Caco-2 (cell line): ENCODE results near the gene NUDT16L1. TPM values are rescaled to one million over a fixed set of nuclear protein-coding genes. Genes with fewer than 3 reads are reported as not detected.
A peak's percentile ranks its signal among the peaks of the same experiment; 100 is the strongest.

Source experiments
- BruUV-seq: library from RNA; stranded (reverse); fragments of 400-500 nt; replicated peaks from 2 replicates; lab custom pipeline; 2021; lab: Mats Ljungman, UMichigan
- CTCF ChIA-PET: fragments of 300-600 bp; sonication (Branson Sonifier 250); formaldehyde crosslinking; loops from one replicate; lab custom pipeline; 2022; ENCODE audit warnings: antibody characterized with exemption; lab: Charles Lee
- POLR2A ChIA-PET: fragments of 300-600 bp; sonication (Branson Sonifier 250); formaldehyde crosslinking; loops from one replicate; lab custom pipeline; 2022; ENCODE audit warnings: antibody characterized with exemption; lab: Charles Lee
- DNase-seq, 2 experiments: peaks; one replicate each; pipeline versions ENCODE4 v3.0.0 to v3.0.0-alpha.2; 2020 to 2022
- H3K27me3 ChIP-seq: replicated peaks from 2 replicates; pipeline ENCODE4 v1.6.0; 2011; ENCODE audit warnings: low read length; ENCODE audit not compliant: control insufficient read depth, insufficient read depth
- H3K36me3 ChIP-seq: 2 replicates; pipeline ENCODE4 v1.5.1; 2011; ENCODE audit warnings: low read length; ENCODE audit not compliant: control insufficient read depth, insufficient read depth
- H3K4me1 ChIP-seq: fragments of 250-450 bp; sonication (Bioruptor Pico); 2 replicates; pipeline ENCODE4 v1.5.1; 2020; ENCODE audit warnings: mild to moderate bottlenecking
- H3K4me3 ChIP-seq: 2 replicates; pipeline ENCODE4 v1.5.1; 2011; ENCODE audit warnings: low read depth, mild to moderate bottlenecking, control low read depth, low read length
- H3K9me3 ChIP-seq: fragments of 250-450 bp; sonication (Bioruptor Pico); 2 replicates; pipeline ENCODE4 v1.5.1; 2020; ENCODE audit warnings: mild to moderate bottlenecking, moderate library complexity
- H3K27ac Mint-ChIP-seq: one replicate; pipeline ENCODE4 v1.8.0; 2022; ENCODE audit warnings: mixed read lengths; ENCODE audit not compliant: unreplicated experiment
- H3K27me3 Mint-ChIP-seq: one replicate; pipeline ENCODE4 v1.8.0; 2022; ENCODE audit warnings: mixed read lengths; ENCODE audit not compliant: insufficient read depth, unreplicated experiment
- H3K36me3 Mint-ChIP-seq: one replicate; pipeline ENCODE4 v1.8.0; 2022; ENCODE audit warnings: mild to moderate bottlenecking, mixed read lengths; ENCODE audit not compliant: insufficient read depth, unreplicated experiment
- H3K4me1 Mint-ChIP-seq: one replicate; pipeline ENCODE4 v1.8.0; 2022; ENCODE audit warnings: low read depth, mixed read lengths; ENCODE audit not compliant: unreplicated experiment
- H3K4me3 Mint-ChIP-seq: one replicate; pipeline ENCODE4 v1.8.0; 2022; ENCODE audit warnings: mild to moderate bottlenecking, moderate library complexity, mixed read lengths; ENCODE audit not compliant: unreplicated experiment
- H3K9me3 Mint-ChIP-seq: one replicate; pipeline ENCODE4 v1.8.0; 2022; ENCODE audit warnings: mixed read lengths; ENCODE audit not compliant: unreplicated experiment
- CTCF ChIP-seq, 2 experiments: fragments of 200-600 bp in 1 of 2; IDR thresholded peaks; 1 replicate in 1 of 2; 2 replicates in 1 of 2; pipeline versions ENCODE4 v1.5.1 to v1.8.0; 2011 to 2022; ENCODE audit warnings: antibody characterized with exemption in 1 of 2, control low read depth in 1 of 2, inconsistent platforms in 1 of 2, low read depth in 1 of 2, low read length in 1 of 2, mild to moderate bottlenecking in 1 of 2, moderate library complexity in 1 of 2; ENCODE audit not compliant: insufficient read depth in 1 of 2, severe bottlenecking in 1 of 2, unreplicated experiment in 1 of 2
- intact Hi-C: fragments of 100-400 bp; cut with micrococcal nuclease; formaldehyde crosslinking; loops from one replicate; pipeline ENCODE4 v1.10.0; 2022; ENCODE audit not compliant: unreplicated experiment
- total RNA-seq: library from RNA; stranded (reverse); gene quantifications from 2 replicates; pipeline ENCODE4 v1.2.3, GENCODE V29; 2022

Gene NUDT16L1
- total RNA-seq, 1 experiment from 2014 or later, result 31.3 TPM

- POLR2A ChIA-PET, result no interaction called here
- Mint-ChIP-seq H3K36me3 (peaks cover 52% of the 10 kb centered on the region), H3K4me3 (peak overlapping the region; percentile 76), H3K4me1 (no peaks in the 10 kb centered on the region), H3K27ac (no peak overlapping the region), H3K9me3 (no peaks in the 10 kb centered on the region), H3K27me3 (no peaks in the 10 kb centered on the region)
- CTCF ChIA-PET, result interaction anchor here (2.0 kb wide), 1 partner anchor 93 kb away, joined by 6 read pairs; the partner anchor contains the start of gene SEPTIN12
- BruUV-seq, result no TSS peak
- 0 out of 2 replicates have a peak, but pooled peaks cover 6% of the 10 kb centered on the region for H3K4me1 ChIP-seq
- no peak for DNase-seq
- intact Hi-C loops, result no loop called here
- H3K9me3 ChIP-seq, result no peaks in the 10 kb centered on the region
- no peak for TF ChIP-seq CTCF (IDR thresholded peaks at IDR 0.05; ENCODE audit: insufficient read depth in 1 of 2, low read depth in 1 of 2, low read length in 1 of 2, severe bottlenecking in 1 of 2, unreplicated experiment in 1 of 2)
- no peak overlapping the region for H3K4me3 ChIP-seq
- H3K27me3 ChIP-seq, result no peaks in the 10 kb centered on the region
- H3K36me3 ChIP-seq, result no peaks in the 10 kb centered on the region; the same call in 1 of the 2 replicates
These were observed 2.3 kb downstream of the NUDT16L1 start for GRCh38 chr16:4695473-4696171.

- Histone ChIP-seq H3K9me3 (no peaks in the 10 kb centered on the region), H3K4me1 (0 out of 2 replicates have a peak, but pooled peaks cover 6% of the 10 kb centered on the region), H3K27me3 (no peaks in the 10 kb centered on the region), H3K36me3 (no peaks in the 10 kb centered on the region; the same call in 1 of the 2 replicates), H3K4me3 (no peak overlapping the region)
- Mint-ChIP-seq H3K4me1 (no peaks in the 10 kb centered on the region), H3K4me3 (no peak overlapping the region), H3K36me3 (peaks cover 52% of the 10 kb centered on the region), H3K27me3 (no peaks in the 10 kb centered on the region), H3K9me3 (no peaks in the 10 kb centered on the region), H3K27ac (no peak overlapping the region)
- intact Hi-C loops, result no loop called here
- no peak for DNase-seq
- no peak for TF ChIP-seq CTCF (IDR thresholded peaks at IDR 0.05; ENCODE audit: insufficient read depth in 1 of 2, low read depth in 1 of 2, low read length in 1 of 2, severe bottlenecking in 1 of 2, unreplicated experiment in 1 of 2)
- ChIA-PET CTCF (interaction anchor here (0.5 kb wide), 1 partner anchor 16 kb away, joined by 3 read pairs; no protein-coding TSS in a partner anchor), POLR2A (no interaction called here)
- BruUV-seq, result no TSS peak
These were observed 3.0 kb downstream of the NUDT16L1 start for GRCh38 chr16:4696172-4696904.
